ENCODE measurements around the gene KLK5.

Gene KLK5

DNA sequence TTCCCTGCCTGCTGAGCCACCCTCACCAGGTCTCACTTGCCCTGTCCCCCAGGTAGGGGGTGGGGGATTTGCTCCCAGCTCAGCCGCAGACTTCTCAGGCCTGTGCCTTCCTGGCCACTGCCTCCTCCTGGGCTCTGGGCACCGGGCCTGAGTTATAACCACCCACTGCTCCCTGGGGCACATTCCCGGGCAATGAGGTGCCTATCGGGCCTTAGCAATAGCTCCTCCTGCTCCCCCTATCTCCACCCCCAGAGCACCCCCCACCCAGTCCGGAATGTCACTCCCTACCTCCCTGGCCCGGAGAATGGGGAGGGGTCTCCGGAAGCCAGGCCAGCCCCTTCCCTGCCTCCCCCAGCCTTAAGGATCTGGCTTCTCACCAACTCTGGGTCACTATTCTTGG is at the start of gene KLK5:
Gene KLK5 (minus strand): TSS at position 129 of the 400 bp plus-strand sequence. CDS start 381 bp downstream, outside the sequence.
- H3K4me3 ChIP-seq (replicated peaks; ENCODE audit: low read depth, low read length): no peak within 1 kb of the TSS
- DNase-seq (ENCODE audit: low read depth): no peak
- no peak for TF ChIP-seq CTCF (IDR thresholded peaks at IDR 0.05; ENCODE audit: low read length, missing control alignments)

GRCh38 chr19:51002089-51002532 is 49.3 kb upstream of the KLK5 start:
- DNase-seq (ENCODE audit: low read depth): no peak
- H3K4me3 ChIP-seq (replicated peaks; ENCODE audit: low read depth, low read length): no peak overlapping the region
- no peak for TF ChIP-seq CTCF (IDR thresholded peaks at IDR 0.05; ENCODE audit: low read length, missing control alignments)

- DNase-seq (ENCODE audit: low read depth): no peak
- no peak for TF ChIP-seq CTCF (IDR thresholded peaks at IDR 0.05; ENCODE audit: low read length, missing control alignments)
- no peak within 1 kb of the TSS for H3K4me3 ChIP-seq (replicated peaks; ENCODE audit: low read depth, low read length)
These were observed 48.7 kb upstream of the KLK5 start, which contains the start of gene KLK8 for GRCh38 chr19:51001515-51001914. KLK8 (minus strand) TSS chr19:51001604; CDS start chr19:51001167, 437 bp downstream.

DNA sequence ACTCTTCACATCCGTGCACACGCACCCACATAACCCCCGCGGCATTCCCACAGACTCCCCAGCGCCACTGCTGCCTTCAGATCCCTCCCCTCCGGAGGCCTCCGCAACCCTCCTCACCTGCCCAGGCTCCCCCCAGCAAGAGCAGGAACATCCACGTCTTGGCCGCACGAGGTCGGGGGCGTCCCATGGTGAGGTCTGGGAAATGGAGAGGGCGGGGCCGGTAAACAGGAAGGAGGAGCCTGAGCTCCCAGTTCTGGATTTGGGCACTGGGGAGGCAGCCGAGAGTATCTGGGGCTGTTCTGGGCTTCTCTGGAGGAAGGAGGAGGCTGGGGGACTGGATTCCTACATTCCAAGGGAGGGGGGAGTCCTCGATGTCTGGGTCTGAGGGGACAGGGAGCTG is 48.1 kb upstream of the KLK5 start:
- H3K4me3 ChIP-seq (replicated peaks; ENCODE audit: low read depth, low read length): no peak overlapping the region
- DNase-seq (ENCODE audit: low read depth): no peak
- TF ChIP-seq CTCF (IDR thresholded peaks at IDR 0.05; ENCODE audit: low read length, missing control alignments): no peak

DNA sequence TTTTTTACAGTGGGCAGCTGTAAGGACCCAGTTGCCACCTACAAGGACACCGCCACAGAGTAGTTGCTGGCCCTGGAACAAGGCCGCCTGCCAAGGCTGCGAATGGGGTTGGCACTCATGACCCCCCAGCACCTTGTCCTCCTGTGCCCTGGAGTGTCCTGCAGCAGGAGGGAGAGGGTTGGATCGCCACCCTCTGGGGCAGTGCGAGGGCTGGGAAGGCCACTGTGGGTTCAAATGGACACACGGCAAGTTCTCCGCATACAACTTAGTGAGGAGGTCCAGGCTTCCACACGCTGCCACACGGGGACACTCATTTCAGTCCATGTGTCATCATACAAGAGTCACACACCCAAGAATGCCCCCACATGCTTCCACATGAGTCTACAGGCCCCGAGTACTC is 47.6 kb upstream of the KLK5 start:
- no peak for TF ChIP-seq CTCF (IDR thresholded peaks at IDR 0.05; ENCODE audit: low read length, missing control alignments)
- no peak for DNase-seq (ENCODE audit: low read depth)
- H3K4me3 ChIP-seq (replicated peaks; ENCODE audit: low read depth, low read length): no peak overlapping the region

- DNase-seq (ENCODE audit: low read depth): no peak
- H3K4me3 ChIP-seq (replicated peaks; ENCODE audit: low read depth, low read length): no peak overlapping the region
- no peak for TF ChIP-seq CTCF (IDR thresholded peaks at IDR 0.05; ENCODE audit: low read length, missing control alignments)
These were observed 45.8 kb upstream of the KLK5 start for GRCh38 chr19:50998686-50999085.

DNA sequence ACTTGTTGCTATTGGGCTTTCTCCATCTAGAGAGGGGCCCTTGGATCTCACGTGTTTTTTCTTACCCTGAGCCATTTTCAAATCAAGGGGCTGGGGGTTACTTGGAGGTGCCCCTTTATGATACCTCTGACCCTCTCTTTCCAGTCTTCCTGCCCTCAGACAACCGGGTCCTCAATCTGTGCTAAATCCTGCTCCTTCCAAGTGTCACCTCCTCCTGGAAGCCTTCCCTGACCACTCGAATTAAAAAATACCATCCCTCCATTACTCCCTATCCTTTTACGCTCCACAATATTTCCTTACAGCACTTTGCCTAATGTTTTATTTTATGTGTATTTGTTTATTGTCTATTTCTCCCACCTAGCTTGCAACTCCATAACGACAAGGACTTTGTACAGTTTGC is 45.2 kb upstream of the KLK5 start:
- no peak for TF ChIP-seq CTCF (IDR thresholded peaks at IDR 0.05; ENCODE audit: low read length, missing control alignments)
- no peak overlapping the region for H3K4me3 ChIP-seq (replicated peaks; ENCODE audit: low read depth, low read length)
- DNase-seq (ENCODE audit: low read depth): no peak
